Sciatic nerve (tissue), 2 donors: ENCODE data around the gene MICAL2. TPM values are rescaled to one million over a fixed set of nuclear protein-coding genes. Genes with fewer than 3 reads are reported as not detected.

Experiments used
- ATAC-seq: fragments of 200-7000 bp; cut with Tn5 transposase; one replicate; pipeline ENCODE4 v1.9.1; 2020; ENCODE audit warnings: mild to moderate bottlenecking, moderate library complexity
- DNase-seq: peaks from one replicate; pipeline ENCODE4 v3.0.0-alpha.2; 2020; ENCODE audit warnings: low spot score
- intact Hi-C: fragments of 100-400 bp; cut with DNase I; formaldehyde crosslinking; loops from one replicate; pipeline ENCODE4 v1.14.2; 2022
- total RNA-seq: library from RNA; stranded (reverse); fragmentation: NEBNext Ultra II Directional; extraction: Animal tissue kit (Norgen Biotek cat#: 25700); gene quantifications from one replicate; pipeline ENCODE4 v1.2.1, GENCODE V29; 2021
- donor health status: DM: no; HTN: no; CAD: no.
- donor health status: DM: no; HTN: no; CAD: no.

Gene MICAL2
- total RNA-seq, 1 donor from 2014 or later, result 92.4 TPM

- intact Hi-C loops, result no loop called here
- no peak for ATAC-seq
- no peak for DNase-seq
Observed at GRCh38 chr11:12174477-12175143, 64.2 kb downstream of the MICAL2 start.

- intact Hi-C loops, result no loop called here
- DNase-seq (no peak), ATAC-seq (no peak)
Observed at GRCh38 chr11:12175694-12176241, 65.4 kb downstream of the MICAL2 start.

GRCh38 chr11:12176410-12176809 is 66.0 kb downstream of the MICAL2 start:
- DNase-seq, result no peak
- no peak for ATAC-seq
- intact Hi-C loops, result no loop called here

DNA sequence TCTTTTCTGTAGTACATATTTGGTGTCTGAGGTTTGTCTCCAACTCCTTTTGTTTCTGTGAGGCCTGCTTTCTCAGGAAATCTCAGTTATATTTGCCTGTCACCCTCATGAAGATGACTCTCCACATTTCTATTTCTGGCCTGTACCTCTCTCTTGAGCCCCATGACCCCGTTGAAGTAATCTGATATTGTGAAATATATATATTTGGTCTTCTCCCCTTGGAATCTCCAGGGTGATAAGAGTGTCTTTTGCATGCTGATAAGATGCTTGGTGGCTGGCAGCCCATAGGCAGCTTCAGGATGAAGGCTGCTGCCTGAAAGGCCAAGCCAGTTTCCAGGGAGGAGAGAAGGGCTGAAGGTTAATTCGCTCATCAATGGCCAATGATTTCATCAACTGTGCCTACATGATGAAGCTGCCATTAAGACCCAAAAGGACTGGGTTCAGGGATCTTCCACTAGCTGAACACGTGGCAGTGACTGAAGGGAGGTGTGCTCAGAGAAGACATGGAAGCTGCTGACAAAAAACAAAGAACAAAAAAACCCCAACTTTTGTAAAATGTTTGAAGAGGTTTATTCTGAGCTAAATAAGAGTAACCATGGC is 67.4 kb downstream of the MICAL2 start:
- intact Hi-C loops, result no loop called here
- ATAC-seq, result no peak
- no peak for DNase-seq

GRCh38 chr11:12179019-12179418 is 68.6 kb downstream of the MICAL2 start:
- no peak for DNase-seq
- intact Hi-C loops, result no loop called here

DNA sequence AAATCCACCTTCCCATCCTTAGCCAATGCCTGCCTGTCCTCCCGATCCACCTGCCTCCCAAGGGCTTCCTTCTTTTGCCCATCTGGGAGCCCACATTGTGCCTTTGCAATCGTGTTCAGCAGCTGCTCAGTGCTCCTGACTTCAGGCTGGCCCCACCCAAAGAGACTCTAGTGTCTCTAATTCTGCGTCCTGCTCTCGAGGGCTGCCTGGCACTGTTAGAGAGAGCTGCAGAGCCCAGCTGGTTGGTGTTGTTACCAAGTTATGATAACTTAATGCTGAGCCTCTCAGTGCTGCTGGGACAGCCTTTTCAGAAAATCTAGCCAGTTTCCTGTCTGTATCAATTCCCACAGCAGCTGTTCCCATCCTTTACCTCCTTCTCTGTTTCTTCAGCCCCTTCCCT is 69.1 kb downstream of the MICAL2 start:
- no peak for ATAC-seq

More at GRCh38 chr11:12179019-12179418, 68.6 kb downstream of the MICAL2 start:
- no peak for ATAC-seq

DNA sequence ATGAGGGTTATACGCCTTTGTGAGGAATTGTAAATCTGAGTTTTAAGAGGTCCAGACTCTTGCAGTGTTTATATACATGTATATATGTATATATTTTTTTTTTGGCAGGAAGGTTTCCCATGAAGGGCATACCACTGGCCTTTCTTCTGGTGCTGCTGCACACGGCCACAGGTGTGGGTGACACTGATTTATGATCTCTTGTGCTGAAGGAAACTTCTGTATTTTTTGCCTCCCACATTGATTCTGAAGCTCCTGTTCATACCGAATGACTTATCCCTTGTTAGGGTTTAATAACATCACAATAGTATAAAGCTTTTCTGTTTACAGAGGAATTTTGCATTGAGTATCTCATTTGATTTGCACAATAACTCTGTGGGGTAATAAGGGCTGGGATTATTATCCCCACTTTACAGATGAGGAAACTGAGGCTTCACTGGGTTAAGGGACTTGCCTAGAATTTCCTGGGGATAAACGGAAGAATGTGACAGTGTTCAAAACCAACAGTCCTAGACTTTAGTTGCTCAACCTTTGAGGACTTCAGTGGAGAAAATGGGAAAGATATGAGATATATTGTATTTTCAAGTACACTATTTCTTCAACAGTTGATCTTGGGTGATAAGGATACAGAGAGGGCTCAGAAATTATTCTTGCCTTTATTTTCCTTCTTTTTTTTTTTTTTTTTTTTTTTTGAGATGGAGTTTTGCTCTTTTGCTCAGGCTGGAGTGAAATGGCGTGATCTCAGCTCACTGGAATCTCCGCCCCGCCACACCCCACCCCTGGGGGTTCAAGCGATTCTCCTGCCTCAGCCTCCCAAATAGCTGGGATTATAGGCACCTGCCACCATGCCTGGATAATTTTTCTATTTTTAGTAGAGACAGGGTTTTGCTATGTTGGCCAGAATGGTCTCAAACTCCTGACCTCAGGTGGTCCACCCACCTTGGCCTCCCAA is 70.1 kb downstream of the MICAL2 start:
- DNase-seq (no peak), ATAC-seq (no peak)
- intact Hi-C loops, result no loop called here

More for the DNA sequence above, 69.1 kb downstream of the MICAL2 start:
- DNase-seq, result no peak
- intact Hi-C loops, result no loop called here

DNA sequence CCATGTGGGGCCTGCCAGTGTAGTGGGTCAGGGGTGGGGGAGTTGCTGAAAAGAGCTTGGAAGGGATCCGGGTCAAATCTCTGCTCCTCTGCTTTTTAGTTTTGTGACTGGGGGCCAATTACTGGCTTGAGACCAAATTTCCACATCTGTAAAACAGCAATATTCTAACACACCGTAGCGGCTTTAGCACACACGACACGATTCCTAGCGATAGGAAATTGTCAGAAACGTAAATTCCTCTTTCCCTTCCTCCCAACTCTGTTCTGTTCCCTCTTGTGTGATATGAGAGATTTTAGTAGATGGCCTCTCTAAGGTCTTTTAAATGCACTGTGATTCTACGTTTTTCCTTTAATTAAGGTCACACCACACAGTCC is 71.9 kb downstream of the MICAL2 start:
- ATAC-seq (no peak), DNase-seq (no peak)
- intact Hi-C loops, result no loop called here

GRCh38 chr11:12182676-12183541 is 72.5 kb downstream of the MICAL2 start:
- ATAC-seq (peak; percentile 67), DNase-seq (no peak)
- intact Hi-C loops, result no loop called here

DNA sequence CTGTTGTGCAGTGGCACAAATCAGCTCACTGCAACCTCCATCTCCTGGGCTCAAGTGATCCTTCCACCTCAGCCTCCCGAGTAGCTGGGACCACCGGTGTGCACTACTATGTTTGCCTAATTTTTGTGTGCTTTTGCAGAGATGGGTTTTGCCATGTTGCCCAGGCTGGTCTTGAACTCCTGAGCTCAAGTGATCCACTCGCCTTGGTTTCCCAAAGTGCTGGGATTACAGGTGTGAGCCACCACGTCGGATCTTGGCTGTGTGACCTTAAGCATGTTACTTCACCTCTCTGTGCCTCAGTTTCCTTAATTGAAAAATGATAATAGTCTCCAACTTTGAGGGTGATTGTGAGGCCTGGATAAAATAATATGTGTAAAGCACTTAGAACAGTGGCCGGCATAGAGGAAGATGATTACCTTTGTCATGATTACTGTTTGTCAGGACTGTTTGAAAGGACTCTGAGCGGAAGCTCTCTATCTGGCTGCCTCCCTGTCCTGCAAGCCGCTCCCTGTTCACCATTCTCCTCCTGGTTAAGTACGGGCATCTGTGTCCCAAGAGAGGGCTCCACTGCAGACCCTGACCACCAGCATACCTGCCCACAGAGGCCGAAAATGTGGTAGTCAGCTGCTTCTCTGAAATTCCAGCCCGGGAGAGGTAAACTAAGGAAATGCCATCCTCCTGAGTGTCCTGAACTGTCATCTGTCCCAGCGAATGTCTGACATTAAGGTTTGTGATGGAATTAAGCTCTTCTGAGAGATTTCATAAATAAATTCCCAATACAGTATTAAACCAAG is 73.6 kb downstream of the MICAL2 start:
- no peak for ATAC-seq
- no peak for DNase-seq
- intact Hi-C loops, result no loop called here

DNA sequence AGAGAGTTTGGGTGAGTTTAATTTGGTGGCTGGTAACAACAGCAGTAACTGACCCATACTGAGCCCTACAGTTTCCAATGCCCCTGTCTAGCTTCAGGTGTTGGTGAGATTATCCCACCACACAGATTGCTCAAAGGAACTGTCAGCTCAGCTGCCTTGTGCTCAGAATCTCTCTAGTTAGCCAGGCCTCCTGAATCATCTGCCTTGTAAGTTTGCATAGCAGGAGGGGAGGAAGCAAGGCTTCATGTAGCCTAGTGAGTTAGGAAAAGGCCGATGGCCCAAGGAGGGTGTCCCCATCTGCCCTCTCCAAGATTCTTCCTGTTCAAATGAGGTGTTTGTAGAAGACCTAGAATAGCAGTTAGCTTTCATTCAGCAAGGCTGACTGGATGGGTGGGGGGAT is 74.3 kb downstream of the MICAL2 start:
- DNase-seq (no peak), ATAC-seq (no peak)
- intact Hi-C loops, result no loop called here

DNA sequence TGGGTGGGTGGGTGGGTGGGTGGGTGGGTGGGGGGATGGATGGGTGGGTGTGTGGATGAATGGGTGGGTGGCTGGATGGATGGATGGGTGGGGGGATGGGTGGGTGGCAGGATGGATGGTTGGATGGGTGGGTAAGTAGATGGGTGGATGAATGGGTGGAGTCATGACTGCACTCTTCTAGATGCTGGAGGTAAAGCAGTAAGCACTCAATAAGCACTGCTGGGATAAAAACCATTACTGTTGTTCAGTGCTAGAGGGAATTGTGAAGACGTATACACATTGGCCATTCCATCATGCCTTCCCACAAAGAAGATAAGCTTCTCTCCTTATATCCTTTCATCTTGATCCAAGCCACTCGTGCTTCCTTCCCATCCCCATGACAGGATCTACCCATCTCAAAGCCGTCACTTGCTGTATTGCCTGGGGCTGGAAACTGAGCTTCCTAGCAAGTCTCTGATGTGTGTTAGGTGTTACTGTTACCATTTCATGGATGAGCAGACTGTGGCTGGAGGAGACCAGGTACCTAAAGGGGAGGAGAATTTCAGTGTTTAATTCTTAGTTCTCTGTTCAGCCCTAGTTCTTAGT is 74.8 kb downstream of the MICAL2 start:
- ATAC-seq (no peak), DNase-seq (no peak)
- intact Hi-C loops, result no loop called here

DNA sequence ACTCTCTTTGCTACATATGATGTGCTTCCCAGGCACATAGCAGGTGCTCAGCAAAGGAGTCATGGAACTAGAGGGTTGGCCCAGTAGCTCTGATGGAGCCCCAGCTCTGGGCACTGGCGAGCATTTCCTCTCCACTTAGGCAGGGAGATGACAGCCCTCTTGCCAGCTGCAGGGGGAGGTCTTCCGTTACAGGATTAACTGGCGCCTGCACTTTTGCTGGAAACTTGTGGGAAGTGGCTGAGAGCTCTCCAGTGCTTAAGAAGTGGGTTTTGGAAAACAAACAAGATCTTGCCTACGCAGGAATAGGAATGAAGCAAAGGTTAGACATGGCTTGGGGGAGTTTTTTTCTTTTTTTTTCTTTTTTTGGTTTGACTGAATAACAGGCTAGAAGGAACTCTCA is 75.5 kb downstream of the MICAL2 start:
- intact Hi-C loops, result no loop called here
- DNase-seq (no peak), ATAC-seq (peak; percentile 48)

DNA sequence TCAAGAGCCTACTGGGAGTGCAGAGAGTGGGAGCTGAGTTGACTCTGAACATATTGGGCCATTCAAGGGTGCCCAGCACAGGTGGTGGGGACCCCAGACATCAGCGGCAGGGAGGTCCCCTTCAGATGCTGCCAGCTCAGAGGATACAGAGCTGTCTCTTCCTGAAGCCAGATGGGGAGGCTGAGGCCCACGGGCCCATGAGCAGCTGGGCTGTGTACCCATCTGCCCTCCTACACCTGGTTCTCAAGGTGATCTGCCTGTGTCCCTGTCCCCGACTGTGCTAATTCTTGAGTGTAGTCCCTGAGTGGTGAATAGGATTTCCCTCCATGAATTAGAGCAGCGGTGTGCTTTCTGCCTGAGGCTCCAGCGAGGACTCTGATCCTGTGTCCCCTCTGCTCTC is 76.3 kb downstream of the MICAL2 start:
- intact Hi-C loops, result no loop called here
- DNase-seq, result no peak
- ATAC-seq, result no peak

GRCh38 chr11:12187399-12187798 is 77.0 kb downstream of the MICAL2 start:
- DNase-seq (no peak), ATAC-seq (no peak)
- intact Hi-C loops, result no loop called here

DNA sequence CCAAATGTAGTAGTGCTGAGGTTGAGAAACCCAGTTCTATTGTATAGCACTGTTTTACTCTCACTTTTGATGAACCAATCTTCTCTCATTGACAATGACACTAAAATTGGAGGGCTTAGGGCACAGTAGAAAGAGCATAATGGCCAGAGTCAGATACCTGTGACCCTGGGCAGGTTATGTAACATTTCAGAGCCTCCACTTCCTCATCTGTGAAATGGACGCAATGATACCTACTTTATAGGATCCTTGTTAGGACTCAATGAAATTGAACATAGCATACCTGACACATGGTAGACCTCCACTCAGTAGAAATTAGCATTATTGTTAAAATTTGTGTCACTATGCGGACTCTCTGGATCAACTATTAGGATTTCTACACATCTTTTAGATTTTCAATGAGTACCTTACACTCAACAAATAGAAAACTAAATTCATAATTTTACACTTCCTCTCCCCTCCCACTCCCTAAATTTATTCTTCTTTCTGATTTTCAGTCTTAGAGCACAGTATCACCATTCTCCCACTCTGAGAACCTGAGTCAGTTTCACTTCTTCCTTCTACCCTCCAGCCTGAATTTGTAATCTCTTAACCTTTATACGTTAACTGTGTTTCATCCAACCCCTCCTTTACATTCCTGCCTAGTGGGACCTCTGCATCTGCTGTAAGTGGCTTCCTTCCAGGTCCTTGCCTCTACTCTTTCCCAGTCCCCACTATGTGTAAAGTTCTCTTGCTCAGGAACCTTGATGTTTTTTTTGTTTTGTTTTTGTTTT is 78.3 kb downstream of the MICAL2 start:
- intact Hi-C loops, result no loop called here

More for the DNA sequence above, 78.3 kb downstream of the MICAL2 start:
- ATAC-seq (no peak), DNase-seq (no peak)
